WTC11 (cell line): ENCODE measurements around the gene CELA3A. TPM values are rescaled to one million over a fixed set of nuclear protein-coding genes. Genes with fewer than 3 reads are reported as not detected.

Experiments
- ATAC-seq: fragments of 200-7000 bp; cut with Tn5 transposase; 2 replicates; pipeline ENCODE4 v1.10.0; 2021; ENCODE audit warnings: mild to moderate bottlenecking, moderate library complexity
- CTCF ChIA-PET: fragments of 300-600 bp; sonication (Branson Sonifier 250); formaldehyde crosslinking; loops from one replicate; lab custom pipeline; 2021; ENCODE audit warnings: antibody characterized with exemption; lab: Charles Lee
- POLR2A ChIA-PET: fragments of 350-600 bp; sonication (Branson Sonifier 250); formaldehyde crosslinking; loops from one replicate; lab custom pipeline; 2021; ENCODE audit warnings: antibody characterized with exemption; lab: Charles Lee
- DNase-seq: peaks from one replicate; pipeline ENCODE4 v3.0.0; 2021; ENCODE audit warnings: low spot score
- H3K27ac Mint-ChIP-seq: 2 replicates; pipeline ENCODE4 v1.8.0; 2021; ENCODE audit warnings: mixed read lengths
- H3K27me3 Mint-ChIP-seq: 2 replicates; pipeline ENCODE4 v1.8.0; 2021; ENCODE audit warnings: low read depth, mild to moderate bottlenecking, moderate library complexity, mixed read lengths
- H3K36me3 Mint-ChIP-seq: 2 replicates; pipeline ENCODE4 v1.8.0; 2021; ENCODE audit warnings: mixed read lengths
- H3K4me1 Mint-ChIP-seq: 2 replicates; pipeline ENCODE4 v1.8.0; 2022; ENCODE audit warnings: mixed read lengths
- H3K4me3 Mint-ChIP-seq: 2 replicates; pipeline ENCODE4 v1.8.0; 2021; ENCODE audit warnings: mild to moderate bottlenecking, moderate library complexity, mixed read lengths
- H3K9me3 Mint-ChIP-seq: 2 replicates; pipeline ENCODE4 v1.8.0; 2021; ENCODE audit warnings: mixed read lengths
- AFF4 ChIP-seq: sonication (generic); formaldehyde crosslinking; IDR thresholded peaks from 2 replicates; pipeline ENCODE4 v1.8.1; 2023; ENCODE audit warnings: mild to moderate bottlenecking, missing genetic modification reagents, borderline replicate concordance
- CREB1 ChIP-seq: sonication (generic); formaldehyde crosslinking; IDR thresholded peaks from 2 replicates; pipeline ENCODE4 v1.8.0; 2023; ENCODE audit warnings: mild to moderate bottlenecking, missing genetic modification reagents
- CTCF ChIP-seq: fragments of 200-600 bp; IDR thresholded peaks from 2 replicates; pipeline ENCODE4 v1.8.0; 2022; ENCODE audit warnings: antibody characterized with exemption
- E2F5 ChIP-seq: sonication (generic); formaldehyde crosslinking; IDR thresholded peaks from 2 replicates; pipeline ENCODE4 v1.8.1; 2022; ENCODE audit warnings: mild to moderate bottlenecking, moderate library complexity, missing genetic modification reagents
- ERG ChIP-seq: fragments of 250-450 bp; sonication (Bioruptor Pico); IDR thresholded peaks from 2 replicates; pipeline ENCODE4 v1.8.0; 2021; ENCODE audit warnings: mild to moderate bottlenecking
- HMGXB4 ChIP-seq: sonication (generic); formaldehyde crosslinking; IDR thresholded peaks from 2 replicates; pipeline ENCODE4 v1.8.1; 2023; ENCODE audit warnings: mild to moderate bottlenecking, moderate library complexity, missing genetic modification reagents
- IRF2 ChIP-seq: sonication (generic); formaldehyde crosslinking; IDR thresholded peaks from 2 replicates; pipeline ENCODE4 v1.8.0; 2022; ENCODE audit warnings: low read depth, missing genetic modification reagents, borderline replicate concordance
- JAZF1 ChIP-seq: fragments of 250-450 bp; sonication (Bioruptor Pico); IDR thresholded peaks from 2 replicates; pipeline ENCODE4 v1.9.0; 2021; ENCODE audit warnings: moderate library complexity, mild to moderate bottlenecking, inconsistent platforms
- KAT7 ChIP-seq: sonication (generic); formaldehyde crosslinking; IDR thresholded peaks from 2 replicates; pipeline ENCODE4 v1.8.1; 2023; ENCODE audit warnings: missing genetic modification reagents, mild to moderate bottlenecking, borderline replicate concordance
- MLX ChIP-seq: sonication (generic); formaldehyde crosslinking; IDR thresholded peaks from 2 replicates; pipeline ENCODE4 v1.8.1; 2023; ENCODE audit warnings: mild to moderate bottlenecking, missing genetic modification reagents, moderate library complexity
- MXD4 ChIP-seq: fragments of 250-450 bp; sonication (Bioruptor Pico); IDR thresholded peaks from 2 replicates; pipeline ENCODE4 v1.8.0; 2021; ENCODE audit warnings: mild to moderate bottlenecking, moderate library complexity, borderline replicate concordance
- MYBL2 ChIP-seq: sonication (generic); formaldehyde crosslinking; IDR thresholded peaks from 2 replicates; pipeline ENCODE4 v1.8.1; 2023; ENCODE audit warnings: mild to moderate bottlenecking, moderate library complexity, missing genetic modification reagents
- OVOL2 ChIP-seq: fragments of 250-450 bp; sonication (Bioruptor Pico); IDR thresholded peaks from 2 replicates; pipeline ENCODE4 v1.9.0; 2021; ENCODE audit warnings: mild to moderate bottlenecking, borderline replicate concordance
- PRDM15 ChIP-seq: sonication (generic); formaldehyde crosslinking; IDR thresholded peaks from 2 replicates; pipeline ENCODE4 v1.8.0; 2022; ENCODE audit warnings: missing genetic modification reagents
- ZNF232 ChIP-seq: sonication (generic); formaldehyde crosslinking; IDR thresholded peaks from 2 replicates; pipeline ENCODE4 v1.8.0; 2022; ENCODE audit warnings: mild to moderate bottlenecking, missing genetic modification reagents
- ZNF317 ChIP-seq: sonication (generic); formaldehyde crosslinking; IDR thresholded peaks from 2 replicates; pipeline ENCODE4 v1.8.1; 2023; ENCODE audit warnings: low read depth, mild to moderate bottlenecking, moderate library complexity, missing genetic modification reagents, borderline replicate concordance
- ZNF425 ChIP-seq: fragments of 250-450 bp; sonication (Bioruptor Pico); conservative IDR thresholded peaks from 2 replicates; pipeline ENCODE4 v1.9.0; 2021; ENCODE audit warnings: mild to moderate bottlenecking
- ZNF671 ChIP-seq: fragments of 250-450 bp; sonication (Bioruptor Pico); IDR thresholded peaks from 2 replicates; pipeline ENCODE4 v1.8.0; 2021; ENCODE audit warnings: mild to moderate bottlenecking
- total RNA-seq: library from RNA; stranded (reverse); gene quantifications from 3 replicates; pipeline ENCODE4 v1.2.3, GENCODE V29; 2021
- TF ChIP-seq, protein P1 (sequence below): sonication (generic); formaldehyde crosslinking; IDR thresholded peaks from 2 replicates; pipeline ENCODE4 v1.8.0; 2022; ENCODE audit warnings: mild to moderate bottlenecking, missing genetic modification reagents

CELA3A gene
- total RNA-seq, 1 experiment from 2014 or later = 8.0 TPM

DNA sequence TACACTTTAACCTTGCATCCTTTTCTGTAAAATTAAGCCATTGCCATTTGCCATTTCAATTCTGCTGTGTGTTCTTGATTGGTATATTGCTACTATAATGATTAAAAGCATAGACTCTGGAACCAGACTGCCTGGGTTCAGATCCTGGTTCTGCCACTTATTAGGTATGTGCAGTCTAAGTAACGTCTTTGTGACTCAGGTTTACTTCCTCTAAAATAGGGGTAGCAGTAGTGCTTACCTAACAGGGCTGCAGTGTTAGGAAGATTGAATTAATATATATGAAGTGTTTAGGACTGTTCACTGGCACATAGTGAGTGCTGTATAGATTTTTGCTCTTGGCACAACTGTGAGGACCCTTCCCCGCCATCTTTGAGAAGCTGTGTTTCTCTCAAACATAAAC, 55.5 kb downstream of the CELA3A start:
- peaks cover 24% of the 10 kb centered on the region for H3K4me1 Mint-ChIP-seq
- TF ChIP-seq OVOL2 (CRISPR knock-in tag) = no peak
- TF ChIP-seq E2F5 (CRISPR knock-in tag) = no peak
- TF ChIP-seq MXD4 (CRISPR knock-in tag) = no peak
- TF ChIP-seq, protein P1, sequence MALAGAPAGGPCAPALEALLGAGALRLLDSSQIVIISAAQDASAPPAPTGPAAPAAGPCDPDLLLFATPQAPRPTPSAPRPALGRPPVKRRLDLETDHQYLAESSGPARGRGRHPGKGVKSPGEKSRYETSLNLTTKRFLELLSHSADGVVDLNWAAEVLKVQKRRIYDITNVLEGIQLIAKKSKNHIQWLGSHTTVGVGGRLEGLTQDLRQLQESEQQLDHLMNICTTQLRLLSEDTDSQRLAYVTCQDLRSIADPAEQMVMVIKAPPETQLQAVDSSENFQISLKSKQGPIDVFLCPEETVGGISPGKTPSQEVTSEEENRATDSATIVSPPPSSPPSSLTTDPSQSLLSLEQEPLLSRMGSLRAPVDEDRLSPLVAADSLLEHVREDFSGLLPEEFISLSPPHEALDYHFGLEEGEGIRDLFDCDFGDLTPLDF (CRISPR knock-in tag) = no peak
- TF ChIP-seq KAT7 = no peak
- no peak for TF ChIP-seq PRDM15 (CRISPR knock-in tag)
- no peak for TF ChIP-seq ERG (CRISPR knock-in tag)
- TF ChIP-seq IRF2 (CRISPR knock-in tag) = no peak
- no peak for TF ChIP-seq ZNF317 (CRISPR knock-in tag)
- no peak for TF ChIP-seq ZNF425 (CRISPR knock-in tag)
- no peak for TF ChIP-seq HMGXB4 (CRISPR knock-in tag)
- TF ChIP-seq CREB1 (CRISPR knock-in tag) = no peak
- no peak for TF ChIP-seq ZNF671 (CRISPR knock-in tag)
- TF ChIP-seq CTCF = no peak
- no peak for TF ChIP-seq JAZF1
- no peak for TF ChIP-seq MLX (CRISPR knock-in tag)
- TF ChIP-seq MYBL2 (CRISPR knock-in tag) = no peak
- TF ChIP-seq ZNF232 = no peak
- no peak for TF ChIP-seq AFF4 (CRISPR knock-in tag)
- H3K4me3 Mint-ChIP-seq = no peak overlapping the region
- no peak overlapping the region for H3K27ac Mint-ChIP-seq
- H3K9me3 Mint-ChIP-seq = no peaks in the 10 kb centered on the region
- ATAC-seq (no peak), DNase-seq (no peak)
- ChIA-PET POLR2A (no interaction called here), CTCF (no interaction called here)
- H3K27me3 Mint-ChIP-seq = no peaks in the 10 kb centered on the region
- H3K36me3 Mint-ChIP-seq = peaks cover 10% of the 10 kb centered on the region; the same call in 1 of the 2 replicates
